ENCODE measurements around the gene IKZF3.

GRCh38 chr17:39715375-39716072, 148.6 kb downstream of the IKZF3 start:
- TF ChIP-seq, protein P1, sequence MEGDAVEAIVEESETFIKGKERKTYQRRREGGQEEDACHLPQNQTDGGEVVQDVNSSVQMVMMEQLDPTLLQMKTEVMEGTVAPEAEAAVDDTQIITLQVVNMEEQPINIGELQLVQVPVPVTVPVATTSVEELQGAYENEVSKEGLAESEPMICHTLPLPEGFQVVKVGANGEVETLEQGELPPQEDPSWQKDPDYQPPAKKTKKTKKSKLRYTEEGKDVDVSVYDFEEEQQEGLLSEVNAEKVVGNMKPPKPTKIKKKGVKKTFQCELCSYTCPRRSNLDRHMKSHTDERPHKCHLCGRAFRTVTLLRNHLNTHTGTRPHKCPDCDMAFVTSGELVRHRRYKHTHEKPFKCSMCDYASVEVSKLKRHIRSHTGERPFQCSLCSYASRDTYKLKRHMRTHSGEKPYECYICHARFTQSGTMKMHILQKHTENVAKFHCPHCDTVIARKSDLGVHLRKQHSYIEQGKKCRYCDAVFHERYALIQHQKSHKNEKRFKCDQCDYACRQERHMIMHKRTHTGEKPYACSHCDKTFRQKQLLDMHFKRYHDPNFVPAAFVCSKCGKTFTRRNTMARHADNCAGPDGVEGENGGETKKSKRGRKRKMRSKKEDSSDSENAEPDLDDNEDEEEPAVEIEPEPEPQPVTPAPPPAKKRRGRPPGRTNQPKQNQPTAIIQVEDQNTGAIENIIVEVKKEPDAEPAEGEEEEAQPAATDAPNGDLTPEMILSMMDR (IDR thresholded peaks at IDR 0.05): no peak
- TF ChIP-seq POLR2A (IDR thresholded peaks at IDR 0.05): no peak

Data from stomach (tissue), 4 donors.